HG02973 (cell line): ENCODE data around the gene RAPGEF4.

Experiments used
- ATAC-seq: cut with Tn5 transposase; IDR thresholded peaks from one replicate; pipeline ENCODE4 v1.9.1; 2021; ENCODE audit warnings: moderate library complexity; ENCODE audit not compliant: unreplicated experiment

Gene RAPGEF4

GRCh38 chr2:173054466-173054865 is 318.8 kb downstream of the RAPGEF4 start:
- ATAC-seq: no peak

GRCh38 chr2:173056705-173057364 is 321.2 kb downstream of the RAPGEF4 start:
- ATAC-seq: no peak

DNA sequence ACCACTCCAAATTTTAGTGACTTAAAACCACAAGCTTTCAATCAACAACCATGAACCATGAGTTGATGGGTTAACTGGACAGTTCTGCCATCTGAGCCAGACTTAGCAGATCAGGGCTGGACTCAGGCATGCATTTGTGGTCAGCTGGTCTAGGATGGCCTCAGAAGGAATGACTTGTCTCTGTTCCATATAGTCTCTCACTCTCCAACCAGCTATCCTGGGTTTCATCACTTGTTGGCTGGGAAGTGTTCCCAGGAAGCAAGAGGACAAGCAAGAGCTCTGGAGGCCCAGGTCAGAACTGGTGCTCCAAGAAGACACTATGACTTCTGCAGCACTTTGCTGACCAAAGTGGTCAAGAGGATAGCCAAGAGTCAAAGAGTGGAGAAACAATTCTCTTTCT is 322.5 kb downstream of the RAPGEF4 start:
- ATAC-seq: no peak

GRCh38 chr2:173058673-173059072 is 323.0 kb downstream of the RAPGEF4 start:
- no peak for ATAC-seq

- ATAC-seq: no peak
These were observed 323.6 kb downstream of the RAPGEF4 start for GRCh38 chr2:173059292-173059691.

DNA sequence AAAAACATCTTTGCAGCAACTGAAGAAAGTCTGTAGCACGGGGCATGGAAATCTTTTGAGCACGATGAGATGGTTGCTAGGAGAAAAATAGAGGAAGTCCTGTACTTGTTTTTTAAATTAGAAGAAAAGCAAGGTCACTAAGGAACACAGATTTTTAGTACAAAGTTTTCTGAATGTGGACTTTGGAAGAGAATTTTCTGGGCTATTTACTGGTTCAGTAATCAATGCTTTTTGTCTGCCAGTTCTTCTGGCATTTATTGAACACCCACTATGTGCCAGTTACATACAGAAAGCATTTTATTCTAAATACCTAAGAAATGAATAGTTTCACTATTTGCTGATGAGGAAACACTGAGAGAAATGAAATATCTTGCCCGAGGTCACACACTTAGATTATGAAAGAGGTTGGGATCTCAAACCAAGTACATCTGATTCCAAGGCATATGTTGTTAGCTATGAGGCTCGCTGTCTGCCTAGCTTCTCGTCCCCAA is 324.4 kb downstream of the RAPGEF4 start:
- no peak for ATAC-seq

- ATAC-seq: no peak
These were observed 327.2 kb downstream of the RAPGEF4 start for GRCh38 chr2:173062801-173063200.

DNA sequence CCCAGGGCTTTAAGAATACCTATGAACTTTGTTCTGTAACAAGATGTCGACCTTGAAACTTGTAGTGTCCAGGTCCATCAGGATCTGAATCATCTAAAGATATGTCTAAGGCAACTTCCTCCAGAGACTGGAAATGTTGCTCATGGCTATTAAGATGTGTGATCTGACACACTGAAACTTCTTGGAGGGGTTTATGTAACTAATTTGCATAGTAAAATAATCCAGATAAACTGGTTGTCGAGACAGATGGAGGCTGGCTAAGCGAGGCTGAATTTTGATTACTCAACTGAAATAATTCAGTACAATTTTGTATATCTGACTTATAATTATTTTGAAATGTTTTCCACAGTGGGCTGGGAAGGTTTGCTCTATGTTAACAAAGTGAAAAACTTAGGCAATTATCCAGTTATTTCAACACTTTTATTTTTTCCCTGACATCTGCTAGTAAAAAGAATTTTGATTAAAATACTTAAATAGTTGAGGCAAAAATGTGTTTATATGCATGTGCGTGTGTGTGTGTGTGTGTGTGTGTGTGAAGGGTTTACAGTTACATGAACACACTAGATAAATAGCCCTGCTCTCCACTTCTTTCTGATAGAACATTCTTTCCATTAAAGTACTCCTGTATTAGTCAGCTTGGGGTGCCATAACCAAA is 328.6 kb downstream of the RAPGEF4 start:
- ATAC-seq: no peak

GRCh38 chr2:173066887-173067676 is 331.4 kb downstream of the RAPGEF4 start:
- ATAC-seq: no peak

DNA sequence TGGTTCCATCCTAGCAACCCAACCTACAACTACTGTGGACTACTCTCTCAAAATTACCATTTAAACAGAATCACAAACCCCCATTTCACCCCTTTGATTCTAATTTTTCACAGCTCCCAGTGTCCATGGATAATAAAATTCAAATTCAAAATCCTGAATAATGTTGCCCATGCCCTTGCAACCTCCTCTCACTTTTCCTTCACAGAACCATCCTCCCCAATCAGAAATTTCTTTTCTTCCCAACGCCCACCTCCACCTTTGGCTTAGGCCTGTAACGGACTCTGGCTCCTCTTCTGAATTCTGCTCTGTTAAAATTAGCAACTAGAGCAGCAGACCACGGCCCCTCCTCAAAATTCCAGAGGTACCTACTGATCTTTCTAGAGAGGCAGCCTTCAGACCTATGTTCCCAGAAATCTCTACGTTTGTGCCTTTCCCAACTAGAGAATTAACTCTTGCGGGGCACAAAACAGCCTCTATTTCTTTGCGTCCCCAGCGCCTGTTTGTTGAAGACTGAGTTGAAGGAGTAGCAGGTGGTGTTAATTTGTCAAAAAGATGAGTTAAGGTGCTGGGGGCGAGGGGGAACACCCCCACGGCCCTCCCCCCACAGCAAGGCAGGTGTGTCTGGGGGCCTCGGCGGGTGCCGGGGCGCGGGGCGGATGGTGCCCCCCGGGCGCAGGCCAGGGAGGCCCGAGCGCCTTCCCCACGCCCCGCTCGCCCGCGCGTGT is 339.6 kb downstream of the RAPGEF4 start:
- ATAC-seq: no peak

DNA sequence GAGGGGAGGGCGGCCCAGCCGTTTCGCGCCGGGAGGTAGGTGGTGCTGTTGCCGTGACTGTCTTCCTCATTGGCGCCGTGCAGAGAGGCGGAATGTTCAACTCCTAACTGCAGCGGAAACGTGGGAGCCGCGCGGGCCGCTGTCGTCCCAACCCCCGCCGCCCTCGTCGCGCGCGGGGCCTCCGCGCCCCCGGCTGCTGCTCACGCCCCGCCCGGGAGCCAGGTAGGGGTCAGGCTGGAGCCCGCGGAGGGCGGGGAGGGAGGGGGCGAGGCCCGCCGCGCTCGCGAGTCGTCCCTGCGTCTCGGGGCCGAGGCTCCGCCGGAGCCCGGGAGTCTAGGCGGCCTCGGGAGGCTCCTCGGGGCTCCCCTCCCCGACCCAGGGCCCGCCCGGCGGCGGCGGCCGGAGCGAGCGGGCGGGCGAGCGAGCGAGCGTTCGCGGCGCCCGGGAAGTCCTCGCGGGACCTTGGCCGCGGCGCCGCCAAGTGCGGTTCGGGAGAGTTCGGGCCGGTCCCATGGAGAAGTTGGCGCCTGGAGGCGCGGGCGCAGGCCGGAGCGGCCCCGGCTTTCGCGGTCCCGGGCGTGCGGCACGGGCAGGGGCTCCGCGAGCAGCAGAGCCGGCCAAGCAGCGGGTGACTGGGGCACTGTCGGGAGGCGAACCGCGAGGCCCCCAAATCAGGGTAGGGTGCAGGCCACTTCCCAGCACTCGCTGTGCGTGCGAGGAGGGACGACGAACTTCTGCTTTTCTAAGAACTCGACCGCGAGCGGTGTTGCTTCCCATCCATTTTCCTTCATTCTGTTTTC is 340.3 kb downstream of the RAPGEF4 start, which contains the start of gene MAP3K20:
Gene MAP3K20, plus strand, starts transcription at position 66 of the 800 bp plus-strand sequence. CDS start 15,186 bp downstream, outside the sequence.
- ATAC-seq: peak; percentile 64

GRCh38 chr2:173076581-173077345 is 341.1 kb downstream of the RAPGEF4 start:
- ATAC-seq: peak; percentile 29

GRCh38 chr2:173077506-173078177 is 342.0 kb downstream of the RAPGEF4 start:
- ATAC-seq: no peak

DNA sequence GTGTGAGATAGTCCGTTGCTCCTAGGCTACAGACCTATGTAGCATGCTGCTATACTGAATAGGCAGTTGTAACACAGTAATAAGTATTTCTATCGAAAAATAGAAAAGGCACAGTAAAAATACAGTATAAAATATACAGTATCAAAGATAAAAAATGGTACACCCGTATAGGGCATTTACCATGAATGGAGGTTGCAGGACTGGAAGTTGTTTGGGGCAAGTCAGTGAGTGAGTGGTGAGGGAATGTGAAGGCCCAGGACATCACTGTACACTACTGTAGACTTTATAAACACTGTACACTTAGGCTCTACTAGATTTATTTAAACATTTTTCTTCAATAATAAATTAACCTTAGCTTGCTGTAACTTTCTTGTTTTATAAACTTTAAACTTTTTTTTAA is 343.5 kb downstream of the RAPGEF4 start:
- ATAC-seq: no peak

GRCh38 chr2:173079973-173080860 is 344.6 kb downstream of the RAPGEF4 start:
- no peak for ATAC-seq

- ATAC-seq: no peak
These were observed 351.0 kb downstream of the RAPGEF4 start for GRCh38 chr2:173086518-173087213.

DNA sequence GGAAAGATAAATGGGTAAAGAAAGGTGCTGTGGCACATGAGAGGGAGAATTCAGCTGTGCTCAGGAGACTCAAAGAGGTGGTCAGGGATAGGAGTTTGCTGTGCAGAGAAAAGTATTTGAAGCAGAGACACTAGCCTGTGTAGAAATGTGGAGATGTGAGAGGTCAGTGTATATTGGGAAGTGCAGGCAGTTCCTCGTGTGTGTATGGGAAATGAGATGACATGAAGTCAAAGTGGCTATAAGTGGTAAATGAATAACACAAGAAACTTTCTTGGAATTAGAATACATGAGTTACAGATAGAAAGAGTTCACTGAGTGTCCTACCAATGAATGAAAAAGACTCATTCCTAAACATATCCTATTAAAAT is 351.6 kb downstream of the RAPGEF4 start:
- no peak for ATAC-seq
